HEK293 (cell line): ENCODE data around the gene MPHOSPH6.

Experiments
- CTCF ChIA-PET: fragments of 350-600 bp; formaldehyde crosslinking; extraction: SDS; loops from one replicate; lab custom pipeline; 2021; ENCODE audit warnings: antibody characterized with exemption; lab: Yijun Ruan, JAX
- POLR2A ChIA-PET: fragments of 300-600 bp; formaldehyde crosslinking; extraction: SDS; loops from one replicate; lab custom pipeline; 2020; ENCODE audit warnings: antibody characterized with exemption, inconsistent platforms; lab: Yijun Ruan, JAX
- H3K27ac ChIP-seq: fragments of 200-500 bp; sonication (Bioruptor generic); 2 replicates; pipeline ENCODE4 v1.5.1; 2014; ENCODE audit warnings: low read depth, low read length, control low read depth, inconsistent platforms; ENCODE audit errors: extremely low read depth
- H3K36me3 ChIP-seq, 2 experiments: fragments of 200-500 bp in 1 of 2; sonication (Bioruptor generic) in 1 of 2; 1 replicate in 1 of 2; 2 replicates in 1 of 2; pipeline ENCODE4 v1.5.1; 2014 to 2017; ENCODE audit warnings: inconsistent platforms in 2 of 2, low read length in 2 of 2; ENCODE audit not compliant: control insufficient read depth in 2 of 2, insufficient read depth in 1 of 2
- H3K4me1 ChIP-seq: fragments of 200-500 bp; sonication (Bioruptor generic); 2 replicates; pipeline ENCODE4 v1.5.1; 2014; ENCODE audit warnings: mild to moderate bottlenecking, low read length, inconsistent platforms; ENCODE audit not compliant: control insufficient read depth, insufficient read depth
- H3K4me3 ChIP-seq: 2 replicates; pipeline ENCODE4 v1.5.1; 2011; ENCODE audit warnings: low read depth, mild to moderate bottlenecking, control low read depth, low read length, moderate library complexity
- H3K9me3 ChIP-seq: fragments of 200-500 bp; sonication (Bioruptor generic); 2 replicates; pipeline ENCODE4 v1.5.1; 2014; ENCODE audit warnings: low read depth, low read length, inconsistent platforms; ENCODE audit not compliant: control insufficient read depth, insufficient read depth
- GLI4 ChIP-seq: fragments of 450-650 bp; formaldehyde crosslinking; IDR thresholded peaks from 2 replicates; pipeline ENCODE4 v1.5.1; 2016; ENCODE audit warnings: missing biosample characterization, missing genetic modification characterization
- KLF7 ChIP-seq: fragments of 450-650 bp; formaldehyde crosslinking; IDR thresholded peaks from 2 replicates; pipeline ENCODE4 v1.5.1; 2016; ENCODE audit warnings: missing biosample characterization, missing genetic modification characterization, borderline replicate concordance
- SETDB1 ChIP-seq: IDR thresholded peaks from one replicate; pipeline ENCODE4 v1.6.1; 2017; ENCODE audit warnings: mild to moderate bottlenecking, low read length, moderate library complexity, mixed read lengths; ENCODE audit not compliant: insufficient read length
- TCF7L2 ChIP-seq: IDR thresholded peaks from 2 replicates; pipeline ENCODE4 v1.6.1; 2011; ENCODE audit warnings: low read depth, mild to moderate bottlenecking, inconsistent platforms, low read length, moderate library complexity, borderline replicate concordance
- YY1 ChIP-seq: fragments of 450-650 bp; formaldehyde crosslinking; IDR thresholded peaks from 2 replicates; pipeline ENCODE4 v1.5.1; 2018; ENCODE audit warnings: missing biosample characterization, missing genetic modification characterization
- ZBTB7A ChIP-seq: fragments of 450-650 bp; formaldehyde crosslinking; IDR thresholded peaks from 2 replicates; pipeline ENCODE4 v1.5.1; 2016; ENCODE audit warnings: low read depth, missing biosample characterization, missing genetic modification characterization
- ZBTB8A ChIP-seq: fragments of 450-650 bp; formaldehyde crosslinking; IDR thresholded peaks from 2 replicates; pipeline ENCODE4 v1.5.1; 2016; ENCODE audit warnings: missing biosample characterization, missing genetic modification characterization
- ZFP3 ChIP-seq: fragments of 450-650 bp; formaldehyde crosslinking; IDR thresholded peaks from 2 replicates; pipeline ENCODE4 v1.5.1; 2016; ENCODE audit warnings: low read depth, missing biosample characterization, missing genetic modification characterization
- ZFP69B ChIP-seq: fragments of 450-650 bp; formaldehyde crosslinking; IDR thresholded peaks from 2 replicates; pipeline ENCODE4 v1.5.1; 2016; ENCODE audit warnings: missing biosample characterization, missing genetic modification characterization
- ZNF133 ChIP-seq: fragments of 450-650 bp; formaldehyde crosslinking; IDR thresholded peaks from 2 replicates; pipeline ENCODE4 v1.5.1; 2016; ENCODE audit warnings: missing biosample characterization, missing genetic modification characterization
- ZNF146 ChIP-seq: fragments of 450-650 bp; formaldehyde crosslinking; IDR thresholded peaks from 2 replicates; pipeline ENCODE4 v1.5.1; 2016; ENCODE audit warnings: missing biosample characterization, missing genetic modification characterization
- ZNF2 ChIP-seq: fragments of 450-650 bp; formaldehyde crosslinking; IDR thresholded peaks from 2 replicates; pipeline ENCODE4 v1.5.1; 2016; ENCODE audit warnings: missing biosample characterization, missing genetic modification characterization
- ZNF266 ChIP-seq: fragments of 450-650 bp; formaldehyde crosslinking; IDR thresholded peaks from 2 replicates; pipeline ENCODE4 v1.5.1; 2016; ENCODE audit warnings: missing biosample characterization, missing genetic modification characterization, low read depth
- ZNF302 ChIP-seq: fragments of 450-650 bp; formaldehyde crosslinking; IDR thresholded peaks from 2 replicates; pipeline ENCODE4 v1.5.1; 2016; ENCODE audit warnings: missing biosample characterization, missing genetic modification characterization, low read depth
- ZNF404 ChIP-seq: fragments of 450-650 bp; formaldehyde crosslinking; IDR thresholded peaks from 2 replicates; pipeline ENCODE4 v1.5.1; 2017; ENCODE audit warnings: missing biosample characterization, missing genetic modification characterization
- ZNF426 ChIP-seq: fragments of 450-650 bp; formaldehyde crosslinking; IDR thresholded peaks from 2 replicates; pipeline ENCODE4 v1.5.1; 2017; ENCODE audit warnings: missing biosample characterization, missing genetic modification characterization, mild to moderate bottlenecking, inconsistent platforms, moderate library complexity
- ZNF544 ChIP-seq: fragments of 450-650 bp; formaldehyde crosslinking; IDR thresholded peaks from 2 replicates; pipeline ENCODE4 v1.5.0; 2017; ENCODE audit warnings: missing biosample characterization, missing genetic modification characterization
- ZNF629 ChIP-seq: fragments of 450-650 bp; formaldehyde crosslinking; IDR thresholded peaks from 2 replicates; pipeline ENCODE4 v1.5.1; 2017; ENCODE audit warnings: missing biosample characterization, missing genetic modification characterization
- ZNF654 ChIP-seq: fragments of 450-650 bp; formaldehyde crosslinking; IDR thresholded peaks from 2 replicates; pipeline ENCODE4 v1.5.1; 2016; ENCODE audit warnings: low read depth, missing biosample characterization, missing genetic modification characterization
- ZNF664 ChIP-seq: fragments of 450-650 bp; formaldehyde crosslinking; IDR thresholded peaks from 2 replicates; pipeline ENCODE4 v1.5.1; 2016; ENCODE audit warnings: missing biosample characterization, missing genetic modification characterization
- ZNF747 ChIP-seq: fragments of 450-650 bp; formaldehyde crosslinking; IDR thresholded peaks from 2 replicates; pipeline ENCODE4 v1.5.1; 2016; ENCODE audit warnings: missing biosample characterization, missing genetic modification characterization
- TF ChIP-seq, protein P1 (sequence below): fragments of 450-650 bp; formaldehyde crosslinking; IDR thresholded peaks from 2 replicates; pipeline ENCODE4 v1.5.1; 2016; ENCODE audit warnings: missing biosample characterization, missing genetic modification characterization
- TF ChIP-seq, protein P2 (sequence below): fragments of 450-650 bp; formaldehyde crosslinking; IDR thresholded peaks from 2 replicates; pipeline ENCODE4 v1.5.1; 2016; ENCODE audit warnings: missing biosample characterization, missing genetic modification characterization
- TF ChIP-seq, protein P3 (sequence below): IDR thresholded peaks from 2 replicates; pipeline ENCODE4 v1.6.1; 2011; ENCODE audit warnings: mild to moderate bottlenecking, low read depth, low read length, borderline replicate concordance
- TF ChIP-seq, protein P4 (sequence below): fragments of 450-650 bp; formaldehyde crosslinking; IDR thresholded peaks from 2 replicates; pipeline ENCODE4 v1.5.1; 2017; ENCODE audit warnings: missing biosample characterization, mild to moderate bottlenecking, missing genetic modification characterization, moderate library complexity
- TF ChIP-seq, protein P5 (sequence below): fragments of 450-650 bp; formaldehyde crosslinking; IDR thresholded peaks from 2 replicates; pipeline ENCODE4 v1.5.1; 2016; ENCODE audit warnings: missing biosample characterization, missing genetic modification characterization, borderline replicate concordance

The MPHOSPH6 gene

DNA sequence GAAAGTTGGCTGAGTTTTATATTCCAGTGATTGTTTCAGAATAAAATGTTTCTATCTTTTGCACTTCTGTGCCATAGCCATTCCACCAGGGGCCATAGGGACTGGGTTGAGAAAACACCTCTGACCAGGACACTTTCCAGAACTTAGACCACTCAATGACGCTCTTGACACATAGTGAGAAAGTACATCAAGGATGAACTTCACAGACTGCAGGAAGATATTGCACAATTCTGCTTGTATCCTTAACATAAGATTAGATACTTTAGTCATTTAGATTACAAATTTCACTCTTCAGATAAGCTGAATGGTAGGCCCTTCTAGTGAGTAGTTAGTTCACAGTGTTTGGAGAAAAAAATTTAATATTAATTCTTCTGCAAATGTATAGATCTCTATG lies 13.0 kb upstream of the MPHOSPH6 start:
- no peaks in the 10 kb centered on the region for H3K4me1 ChIP-seq
- TF ChIP-seq, protein P1, sequence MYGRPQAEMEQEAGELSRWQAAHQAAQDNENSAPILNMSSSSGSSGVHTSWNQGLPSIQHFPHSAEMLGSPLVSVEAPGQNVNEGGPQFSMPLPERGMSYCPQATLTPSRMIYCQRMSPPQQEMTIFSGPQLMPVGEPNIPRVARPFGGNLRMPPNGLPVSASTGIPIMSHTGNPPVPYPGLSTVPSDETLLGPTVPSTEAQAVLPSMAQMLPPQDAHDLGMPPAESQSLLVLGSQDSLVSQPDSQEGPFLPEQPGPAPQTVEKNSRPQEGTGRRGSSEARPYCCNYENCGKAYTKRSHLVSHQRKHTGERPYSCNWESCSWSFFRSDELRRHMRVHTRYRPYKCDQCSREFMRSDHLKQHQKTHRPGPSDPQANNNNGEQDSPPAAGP = no peak
- TF ChIP-seq ZFP69B (tag by site-specific recombination) (no peak), YY1 (no peak), ZNF664 (tag by site-specific recombination) (no peak), GLI4 (no peak), ZBTB8A (tag by site-specific recombination) (no peak), ZNF2 (tag by site-specific recombination) (no peak), ZNF302 (no peak), ZBTB7A (tag by site-specific recombination) (no peak), ZNF146 (tag by site-specific recombination) (no peak), KLF7 (tag by site-specific recombination) (no peak), ZNF544 (no peak), SETDB1 (no peak), TCF7L2 (no peak), ZNF654 (tag by site-specific recombination) (no peak)
- TF ChIP-seq, protein P2, sequence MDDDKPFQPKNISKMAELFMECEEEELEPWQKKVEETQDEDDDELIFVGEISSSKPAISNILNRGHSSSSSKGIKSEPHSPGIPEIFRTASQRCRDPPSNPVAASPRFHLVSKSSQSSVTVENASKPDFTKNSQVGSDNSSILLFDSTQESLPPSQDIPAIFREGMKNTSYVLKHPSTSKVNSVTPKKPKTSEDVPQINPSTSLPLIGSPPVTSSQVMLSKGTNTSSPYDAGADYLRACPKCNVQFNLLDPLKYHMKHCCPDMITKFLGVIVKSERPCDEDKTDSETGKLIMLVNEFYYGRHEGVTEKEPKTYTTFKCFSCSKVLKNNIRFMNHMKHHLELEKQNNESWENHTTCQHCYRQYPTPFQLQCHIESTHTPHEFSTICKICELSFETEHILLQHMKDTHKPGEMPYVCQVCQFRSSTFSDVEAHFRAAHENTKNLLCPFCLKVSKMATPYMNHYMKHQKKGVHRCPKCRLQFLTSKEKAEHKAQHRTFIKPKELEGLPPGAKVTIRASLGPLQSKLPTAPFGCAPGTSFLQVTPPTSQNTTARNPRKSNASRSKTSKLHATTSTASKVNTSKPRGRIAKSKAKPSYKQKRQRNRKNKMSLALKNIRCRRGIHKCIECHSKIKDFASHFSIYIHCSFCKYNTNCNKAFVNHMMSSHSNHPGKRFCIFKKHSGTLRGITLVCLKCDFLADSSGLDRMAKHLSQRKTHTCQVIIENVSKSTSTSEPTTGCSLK (tag by site-specific recombination) = no peak
- TF ChIP-seq, protein P3, sequence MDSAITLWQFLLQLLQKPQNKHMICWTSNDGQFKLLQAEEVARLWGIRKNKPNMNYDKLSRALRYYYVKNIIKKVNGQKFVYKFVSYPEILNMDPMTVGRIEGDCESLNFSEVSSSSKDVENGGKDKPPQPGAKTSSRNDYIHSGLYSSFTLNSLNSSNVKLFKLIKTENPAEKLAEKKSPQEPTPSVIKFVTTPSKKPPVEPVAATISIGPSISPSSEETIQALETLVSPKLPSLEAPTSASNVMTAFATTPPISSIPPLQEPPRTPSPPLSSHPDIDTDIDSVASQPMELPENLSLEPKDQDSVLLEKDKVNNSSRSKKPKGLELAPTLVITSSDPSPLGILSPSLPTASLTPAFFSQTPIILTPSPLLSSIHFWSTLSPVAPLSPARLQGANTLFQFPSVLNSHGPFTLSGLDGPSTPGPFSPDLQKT = no peak
- TF ChIP-seq, protein P4, sequence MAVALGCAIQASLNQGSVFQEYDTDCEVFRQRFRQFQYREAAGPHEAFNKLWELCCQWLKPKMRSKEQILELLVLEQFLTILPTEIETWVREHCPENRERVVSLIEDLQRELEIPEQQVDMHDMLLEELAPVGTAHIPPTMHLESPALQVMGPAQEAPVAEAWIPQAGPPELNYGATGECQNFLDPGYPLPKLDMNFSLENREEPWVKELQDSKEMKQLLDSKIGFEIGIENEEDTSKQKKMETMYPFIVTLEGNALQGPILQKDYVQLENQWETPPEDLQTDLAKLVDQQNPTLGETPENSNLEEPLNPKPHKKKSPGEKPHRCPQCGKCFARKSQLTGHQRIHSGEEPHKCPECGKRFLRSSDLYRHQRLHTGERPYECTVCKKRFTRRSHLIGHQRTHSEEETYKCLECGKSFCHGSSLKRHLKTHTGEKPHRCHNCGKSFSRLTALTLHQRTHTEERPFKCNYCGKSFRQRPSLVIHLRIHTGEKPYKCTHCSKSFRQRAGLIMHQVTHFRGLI (tag by site-specific recombination) = no peak
- H3K4me3 ChIP-seq = no peak overlapping the region
- POLR2A ChIA-PET = no interaction called here
- H3K27ac ChIP-seq = no peak overlapping the region
- H3K36me3 ChIP-seq = no peaks in the 10 kb centered on the region
- no peaks in the 10 kb centered on the region for H3K9me3 ChIP-seq
- CTCF ChIA-PET = no interaction called here

DNA sequence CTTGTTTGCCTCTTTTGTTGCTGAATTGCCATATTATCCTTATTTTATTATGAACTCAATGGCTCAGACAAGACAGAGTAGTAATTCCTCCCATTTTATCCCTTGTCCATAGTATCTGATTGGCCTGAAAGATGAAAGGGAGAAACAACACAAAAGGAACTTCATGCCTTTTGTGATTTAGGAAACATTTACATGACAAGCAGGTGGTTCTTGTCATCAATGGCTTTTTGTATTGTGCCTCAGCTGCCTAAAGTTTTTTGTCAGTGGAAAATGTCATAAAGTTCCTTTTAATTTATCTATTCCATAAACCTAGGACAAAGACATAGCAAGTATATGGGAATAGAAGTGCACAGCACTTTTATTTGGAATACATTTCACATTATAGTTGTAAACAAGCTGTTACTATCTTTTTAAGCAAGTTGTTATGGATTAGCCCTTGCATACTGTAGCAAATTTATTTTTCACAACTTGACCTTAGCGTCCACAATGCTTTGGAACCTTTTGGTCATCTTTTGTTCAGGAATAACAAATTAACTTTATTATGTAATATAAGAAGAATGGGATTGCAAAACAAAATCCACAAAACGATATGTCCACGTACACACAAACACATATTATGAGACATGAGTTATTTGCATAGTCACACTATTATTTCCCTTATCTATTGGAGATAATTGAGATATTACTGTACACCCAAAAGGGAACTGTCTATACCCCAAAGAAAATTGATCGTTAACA lies 12.4 kb upstream of the MPHOSPH6 start:
- H3K27ac ChIP-seq = no peak overlapping the region
- ChIA-PET CTCF (no interaction called here), POLR2A (no interaction called here)
- H3K4me1 ChIP-seq = no peaks in the 10 kb centered on the region
- no peaks in the 10 kb centered on the region for H3K9me3 ChIP-seq
- H3K4me3 ChIP-seq = no peak overlapping the region
- no peak for TF ChIP-seq ZNF266 (tag by site-specific recombination)
- TF ChIP-seq ZNF404 (tag by site-specific recombination) = no peak
- TF ChIP-seq, protein P4 (tag by site-specific recombination) = no peak
- no peak for TF ChIP-seq ZNF629 (tag by site-specific recombination)
- TF ChIP-seq ZNF426 (tag by site-specific recombination) = no peak
- TF ChIP-seq ZNF133 (tag by site-specific recombination) = no peak
- TF ChIP-seq, protein P5, sequence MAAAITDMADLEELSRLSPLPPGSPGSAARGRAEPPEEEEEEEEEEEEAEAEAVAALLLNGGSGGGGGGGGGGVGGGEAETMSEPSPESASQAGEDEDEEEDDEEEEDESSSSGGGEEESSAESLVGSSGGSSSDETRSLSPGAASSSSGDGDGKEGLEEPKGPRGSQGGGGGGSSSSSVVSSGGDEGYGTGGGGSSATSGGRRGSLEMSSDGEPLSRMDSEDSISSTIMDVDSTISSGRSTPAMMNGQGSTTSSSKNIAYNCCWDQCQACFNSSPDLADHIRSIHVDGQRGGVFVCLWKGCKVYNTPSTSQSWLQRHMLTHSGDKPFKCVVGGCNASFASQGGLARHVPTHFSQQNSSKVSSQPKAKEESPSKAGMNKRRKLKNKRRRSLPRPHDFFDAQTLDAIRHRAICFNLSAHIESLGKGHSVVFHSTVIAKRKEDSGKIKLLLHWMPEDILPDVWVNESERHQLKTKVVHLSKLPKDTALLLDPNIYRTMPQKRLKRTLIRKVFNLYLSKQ (tag by site-specific recombination) = no peak
- no peak for TF ChIP-seq ZNF146 (tag by site-specific recombination)
- no peak for TF ChIP-seq ZFP3 (tag by site-specific recombination)
- TF ChIP-seq ZNF747 (tag by site-specific recombination) = no peak
- H3K36me3 ChIP-seq = no peaks in the 10 kb centered on the region
